Esophagus muscularis mucosa (tissue), 3 donors: ENCODE measurements around the gene POMT2.

Experiments used
- POLR2A ChIP-seq: fragments of 450-650 bp; IDR thresholded peaks from one replicate; pipeline ENCODE4 v1.6.1; 2017; ENCODE audit warnings: antibody characterized with exemption, moderate library complexity, mild to moderate bottlenecking, low read depth
- POLR2AphosphoS5 ChIP-seq, 2 donors: sonication (generic); formaldehyde crosslinking; IDR thresholded peaks; one replicate each; pipeline ENCODE4 v1.6.1; 2017; ENCODE audit warnings: antibody characterized with exemption in 2 of 2
- TF ChIP-seq, protein P1 (sequence below), 3 experiments: fragments of 200-600 bp in 2 of 3; fragments of 450-650 bp in 1 of 3; sonication (generic) in 2 of 3; IDR thresholded peaks; one replicate each; pipeline ENCODE4 v1.5.1; 2017 to 2019; ENCODE audit warnings: antibody characterized with exemption in 3 of 3, mild to moderate bottlenecking in 2 of 3, moderate library complexity in 1 of 3

DNA sequence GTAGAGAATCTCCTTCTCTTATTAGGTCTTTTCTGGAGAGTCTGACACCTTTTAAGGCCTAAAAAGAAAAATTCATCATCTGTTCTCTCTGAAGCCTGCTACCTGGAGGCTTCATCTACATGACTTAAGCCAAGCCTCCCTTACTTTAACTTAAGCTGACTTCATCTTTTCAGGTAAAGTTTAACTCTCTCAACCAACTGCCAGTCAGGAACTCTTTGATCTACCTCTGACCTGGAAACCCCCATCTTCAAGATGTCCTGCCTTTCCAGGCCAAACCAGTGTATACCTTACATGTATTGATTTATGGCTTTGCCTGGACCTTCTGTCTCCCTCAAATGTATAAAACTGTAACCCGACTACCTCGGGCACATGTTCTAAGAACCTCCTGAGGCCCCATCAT lies 17.6 kb upstream of the POMT2 start:
- no peak for TF ChIP-seq POLR2A
- TF ChIP-seq POLR2AphosphoS5 (IDR thresholded peaks at IDR 0.05) = no peak
- TF ChIP-seq, protein P1, sequence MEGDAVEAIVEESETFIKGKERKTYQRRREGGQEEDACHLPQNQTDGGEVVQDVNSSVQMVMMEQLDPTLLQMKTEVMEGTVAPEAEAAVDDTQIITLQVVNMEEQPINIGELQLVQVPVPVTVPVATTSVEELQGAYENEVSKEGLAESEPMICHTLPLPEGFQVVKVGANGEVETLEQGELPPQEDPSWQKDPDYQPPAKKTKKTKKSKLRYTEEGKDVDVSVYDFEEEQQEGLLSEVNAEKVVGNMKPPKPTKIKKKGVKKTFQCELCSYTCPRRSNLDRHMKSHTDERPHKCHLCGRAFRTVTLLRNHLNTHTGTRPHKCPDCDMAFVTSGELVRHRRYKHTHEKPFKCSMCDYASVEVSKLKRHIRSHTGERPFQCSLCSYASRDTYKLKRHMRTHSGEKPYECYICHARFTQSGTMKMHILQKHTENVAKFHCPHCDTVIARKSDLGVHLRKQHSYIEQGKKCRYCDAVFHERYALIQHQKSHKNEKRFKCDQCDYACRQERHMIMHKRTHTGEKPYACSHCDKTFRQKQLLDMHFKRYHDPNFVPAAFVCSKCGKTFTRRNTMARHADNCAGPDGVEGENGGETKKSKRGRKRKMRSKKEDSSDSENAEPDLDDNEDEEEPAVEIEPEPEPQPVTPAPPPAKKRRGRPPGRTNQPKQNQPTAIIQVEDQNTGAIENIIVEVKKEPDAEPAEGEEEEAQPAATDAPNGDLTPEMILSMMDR (IDR thresholded peaks at IDR 0.05) = no peak
